ENCODE results near the gene MAEA. TPM values are rescaled to one million over a fixed set of nuclear protein-coding genes. Genes with fewer than 3 reads are reported as not detected.

The MAEA gene
- total RNA-seq, 2 donors from 2014 or later = 61.4 to 62.8 TPM

GRCh38 chr4:1385373-1386340 lies 96.0 kb downstream of the MAEA start:
- Mint-ChIP-seq H3K36me3 (ENCODE audit: low read depth) (peaks cover 31% of the 10 kb centered on the region), H3K4me1 (no peaks in the 10 kb centered on the region), H3K9me3 (peaks cover 6% of the 10 kb centered on the region), H3K27me3 (no peaks in the 10 kb centered on the region), H3K4me3 (no peak overlapping the region), H3K27ac (no peak overlapping the region)
- ATAC-seq (replicated peaks) = no peak

Other genes with a start within 250 kb of the MAEA start
- 1 to 10 TPM; 1.3 to 3.7 TPM for gene RNF212, start 176.3 kb upstream of the MAEA start, total RNA-seq
- gene SPON2, start 117.3 kb upstream of the MAEA start, total RNA-seq = 10 to 100 TPM; 17.3 to 18.7 TPM
- 100 to 1,000 TPM; 117 to 173 TPM for gene CTBP1, start 40.8 kb upstream of the MAEA start, total RNA-seq
- gene UVSSA, start 57.3 kb downstream of the MAEA start, total RNA-seq = 10 to 100 TPM; 15.8 to 22.3 TPM
- not detected for gene NKX1-1, start 116.6 kb downstream of the MAEA start, total RNA-seq